Measurements from ENCODE around the gene CHSY1.

CHSY1 gene

DNA sequence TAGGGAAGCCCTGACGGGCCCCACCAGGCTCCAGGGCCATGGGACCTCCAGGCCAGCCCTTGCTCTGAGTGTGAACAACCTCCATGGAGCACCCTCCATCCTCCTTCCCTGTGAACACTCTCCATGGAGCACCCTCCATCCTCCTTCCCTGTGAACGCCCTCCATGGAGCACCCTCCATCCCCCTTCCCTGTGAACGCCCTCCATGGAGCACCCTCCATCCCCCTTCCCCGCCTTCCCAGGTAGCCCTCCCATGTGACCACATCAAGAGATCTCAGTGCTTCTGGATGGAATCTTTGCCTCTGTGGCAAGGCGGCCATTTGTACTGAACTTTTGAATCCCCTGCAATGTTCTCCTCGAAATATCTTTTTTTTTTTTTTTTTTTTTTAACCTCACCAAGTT is 66.5 kb downstream of the CHSY1 start:
- TF ChIP-seq, protein P1, sequence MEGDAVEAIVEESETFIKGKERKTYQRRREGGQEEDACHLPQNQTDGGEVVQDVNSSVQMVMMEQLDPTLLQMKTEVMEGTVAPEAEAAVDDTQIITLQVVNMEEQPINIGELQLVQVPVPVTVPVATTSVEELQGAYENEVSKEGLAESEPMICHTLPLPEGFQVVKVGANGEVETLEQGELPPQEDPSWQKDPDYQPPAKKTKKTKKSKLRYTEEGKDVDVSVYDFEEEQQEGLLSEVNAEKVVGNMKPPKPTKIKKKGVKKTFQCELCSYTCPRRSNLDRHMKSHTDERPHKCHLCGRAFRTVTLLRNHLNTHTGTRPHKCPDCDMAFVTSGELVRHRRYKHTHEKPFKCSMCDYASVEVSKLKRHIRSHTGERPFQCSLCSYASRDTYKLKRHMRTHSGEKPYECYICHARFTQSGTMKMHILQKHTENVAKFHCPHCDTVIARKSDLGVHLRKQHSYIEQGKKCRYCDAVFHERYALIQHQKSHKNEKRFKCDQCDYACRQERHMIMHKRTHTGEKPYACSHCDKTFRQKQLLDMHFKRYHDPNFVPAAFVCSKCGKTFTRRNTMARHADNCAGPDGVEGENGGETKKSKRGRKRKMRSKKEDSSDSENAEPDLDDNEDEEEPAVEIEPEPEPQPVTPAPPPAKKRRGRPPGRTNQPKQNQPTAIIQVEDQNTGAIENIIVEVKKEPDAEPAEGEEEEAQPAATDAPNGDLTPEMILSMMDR (IDR thresholded peaks at IDR 0.05), result no peak

DNA sequence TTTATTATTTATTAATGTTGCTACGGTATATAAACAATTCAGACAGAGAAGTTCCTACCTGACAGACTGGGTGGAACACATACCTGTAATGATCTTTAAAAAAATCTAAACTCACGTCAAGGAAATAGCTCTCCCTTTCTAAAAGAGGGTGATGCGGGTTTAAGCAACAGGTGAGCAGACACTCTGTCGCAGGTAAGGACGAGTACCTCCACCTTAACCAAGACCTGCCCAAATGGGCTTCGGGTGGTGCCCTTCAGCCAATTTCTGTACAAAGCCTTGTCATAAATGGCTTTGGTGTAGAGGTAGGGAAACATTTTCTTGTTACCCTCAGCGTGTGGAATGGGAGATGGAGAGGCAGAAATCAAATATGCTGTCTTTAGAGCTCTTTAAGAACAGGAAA is 67.0 kb downstream of the CHSY1 start:
- TF ChIP-seq, protein P1 (IDR thresholded peaks at IDR 0.05), result no peak

DNA sequence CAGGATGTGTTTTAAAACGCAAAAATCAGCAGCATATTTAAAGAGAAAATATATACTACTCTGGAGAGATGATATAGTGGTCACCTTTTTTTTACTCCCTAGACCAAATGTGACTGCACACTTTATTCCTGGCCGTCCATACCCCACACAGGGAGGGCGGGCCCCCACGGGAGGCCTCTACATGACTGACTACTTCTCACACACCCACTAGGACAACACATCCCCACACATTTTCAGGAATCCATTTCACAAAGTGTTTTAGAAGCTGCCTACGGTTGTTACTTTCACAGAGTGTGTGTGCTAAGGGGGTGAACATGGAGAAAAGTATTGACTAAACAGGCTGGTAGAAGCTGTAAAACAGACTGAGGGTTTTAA is 67.9 kb downstream of the CHSY1 start:
- TF ChIP-seq, protein P1 (IDR thresholded peaks at IDR 0.05), result no peak

- TF ChIP-seq, protein P1 (IDR thresholded peaks at IDR 0.05), result no peak
Measured at GRCh38 chr15:101183226-101183930, 68.5 kb downstream of the CHSY1 start.

DNA sequence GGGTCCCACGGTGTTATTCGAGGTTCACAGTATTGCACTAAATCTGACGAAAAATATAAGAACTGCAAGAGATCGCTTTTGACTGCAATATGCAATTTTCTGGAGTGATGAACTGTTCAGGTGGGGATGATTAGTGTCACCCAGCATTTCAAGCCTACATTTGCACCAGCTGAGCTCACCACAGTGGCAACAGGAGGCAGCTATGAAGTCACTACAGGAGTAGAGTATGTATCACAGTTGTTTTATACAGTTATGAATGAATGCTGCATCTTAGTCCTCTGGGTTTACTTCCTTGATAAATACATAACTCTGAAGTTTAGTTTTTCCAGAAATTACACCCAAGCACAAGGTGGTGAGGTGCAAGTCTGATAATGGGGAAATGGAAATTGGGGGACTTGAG is 69.6 kb downstream of the CHSY1 start:
- TF ChIP-seq, protein P1 (IDR thresholded peaks at IDR 0.05), result no peak

GRCh38 chr15:101181349-101181748 is 70.5 kb downstream of the CHSY1 start:
- TF ChIP-seq, protein P1 (IDR thresholded peaks at IDR 0.05), result no peak

GRCh38 chr15:101180620-101181307 is 71.1 kb downstream of the CHSY1 start:
- TF ChIP-seq, protein P1 (IDR thresholded peaks at IDR 0.05), result no peak
